RPMI8226 (cell line): ENCODE measurements around the gene PCNX2.

Source experiments
- DNase-seq: peaks from one replicate; pipeline ENCODE4 v3.0.0-alpha.2; 2015

Gene PCNX2

GRCh38 chr1:232999956-233000625, 295.4 kb downstream of the PCNX2 start:
- no peak for DNase-seq

GRCh38 chr1:232998646-232999045, 296.9 kb downstream of the PCNX2 start:
- DNase-seq = no peak

DNA sequence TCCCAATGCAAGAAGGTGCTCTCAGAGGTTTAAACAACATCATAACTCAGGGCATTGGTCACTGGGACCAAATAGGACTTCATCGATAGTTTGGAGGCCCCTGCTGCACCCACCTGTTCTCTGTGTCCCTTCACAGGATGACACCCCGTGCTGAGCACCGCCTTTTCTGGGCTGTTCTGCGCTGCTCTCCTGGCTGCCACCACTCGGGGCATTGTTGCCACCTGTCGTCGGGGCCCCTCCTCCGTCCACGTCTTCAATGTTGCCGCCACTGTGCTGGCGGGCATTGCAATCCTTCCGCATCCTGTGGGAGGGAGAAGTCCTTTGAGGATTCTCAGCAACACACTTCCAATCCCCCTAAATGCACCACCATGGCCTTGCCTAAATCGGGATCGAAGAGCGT, 297.4 kb downstream of the PCNX2 start:
- no peak for DNase-seq

GRCh38 chr1:232996143-232996542, 299.4 kb downstream of the PCNX2 start:
- no peak for DNase-seq

GRCh38 chr1:232995189-232995588, 300.3 kb downstream of the PCNX2 start:
- DNase-seq = no peak

- no peak for DNase-seq
Measured at GRCh38 chr1:232993555-232993954, 302.0 kb downstream of the PCNX2 start.

GRCh38 chr1:232992227-232992626, 303.3 kb downstream of the PCNX2 start:
- no peak for DNase-seq

DNA sequence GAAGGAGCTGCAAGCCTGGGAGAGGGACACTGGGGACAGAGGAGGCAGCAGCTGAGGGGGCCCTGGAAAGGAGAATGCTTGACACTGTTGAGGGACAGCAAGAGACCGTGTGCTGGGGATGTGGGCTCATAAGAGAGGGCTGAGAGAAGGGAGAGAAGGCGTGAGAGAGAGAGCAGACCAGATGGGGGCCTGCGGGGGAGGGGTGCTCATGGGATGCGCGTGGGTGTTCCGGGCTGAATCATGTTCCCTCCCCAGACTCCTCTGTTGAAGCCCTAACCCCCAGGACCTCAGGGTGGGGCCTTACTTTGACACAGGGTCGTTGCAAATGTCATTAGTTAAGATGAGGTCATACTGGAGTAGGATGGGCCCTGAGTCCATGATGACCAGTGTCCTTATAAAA, 304.3 kb downstream of the PCNX2 start:
- no peak for DNase-seq

GRCh38 chr1:232990176-232991128, 305.1 kb downstream of the PCNX2 start:
- DNase-seq = no peak

GRCh38 chr1:232988572-232989040, 306.9 kb downstream of the PCNX2 start:
- DNase-seq = no peak

GRCh38 chr1:232987774-232988140, 307.8 kb downstream of the PCNX2 start:
- DNase-seq = no peak

DNA sequence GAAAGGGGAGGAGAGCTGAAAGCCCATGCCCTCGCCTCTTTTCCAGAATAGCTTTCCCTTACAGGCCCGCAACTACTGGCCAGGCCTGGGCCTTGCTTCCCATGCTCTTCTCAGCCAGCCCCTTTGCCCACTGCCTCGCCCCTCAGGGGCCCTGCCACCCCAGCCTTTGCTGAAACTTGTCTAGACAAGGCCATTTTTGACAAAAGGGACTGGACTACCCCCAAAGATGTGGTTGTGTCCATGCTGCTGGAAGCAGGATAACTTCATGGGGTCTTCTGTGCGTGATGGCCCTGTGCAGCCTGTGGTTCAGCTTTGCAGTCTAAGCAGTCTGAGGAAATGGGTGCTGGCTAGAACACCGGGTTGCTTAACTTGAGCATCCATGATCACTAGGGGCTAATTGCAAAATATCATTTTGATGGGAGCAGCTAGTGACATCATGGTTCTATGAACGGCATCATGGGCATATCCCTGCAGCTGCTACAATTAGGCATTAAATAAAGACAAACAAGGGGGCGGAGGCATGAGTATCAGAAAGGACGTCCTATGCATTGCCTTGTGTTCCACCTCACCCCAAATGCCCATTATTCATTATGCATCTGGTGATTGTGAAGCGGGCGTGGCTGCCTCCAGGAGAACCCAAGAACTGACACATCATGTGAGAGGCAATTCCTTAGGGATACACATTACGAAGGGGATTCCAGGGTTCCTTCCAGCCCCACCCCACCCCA, 308.3 kb downstream of the PCNX2 start:
- no peak for DNase-seq

DNA sequence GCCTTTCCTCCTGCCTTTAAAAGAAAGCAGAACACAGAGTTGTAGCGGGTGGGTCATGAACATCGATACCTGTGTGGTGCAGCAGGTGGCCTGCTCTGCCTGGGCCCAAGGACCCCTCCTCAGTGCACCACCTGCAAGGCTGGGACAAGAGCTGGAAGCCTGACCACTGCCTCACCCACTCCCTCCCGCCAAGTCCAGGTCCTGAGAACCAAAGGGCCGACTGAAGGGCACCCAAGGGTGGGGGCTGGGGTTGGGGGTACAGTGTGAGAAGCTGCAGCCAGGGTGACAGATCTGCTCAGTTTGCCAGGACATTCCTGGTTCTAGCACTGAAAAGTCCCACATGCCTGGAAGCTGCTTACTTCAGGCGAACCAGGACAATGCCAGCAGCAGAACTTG, 309.0 kb downstream of the PCNX2 start:
- no peak for DNase-seq

DNA sequence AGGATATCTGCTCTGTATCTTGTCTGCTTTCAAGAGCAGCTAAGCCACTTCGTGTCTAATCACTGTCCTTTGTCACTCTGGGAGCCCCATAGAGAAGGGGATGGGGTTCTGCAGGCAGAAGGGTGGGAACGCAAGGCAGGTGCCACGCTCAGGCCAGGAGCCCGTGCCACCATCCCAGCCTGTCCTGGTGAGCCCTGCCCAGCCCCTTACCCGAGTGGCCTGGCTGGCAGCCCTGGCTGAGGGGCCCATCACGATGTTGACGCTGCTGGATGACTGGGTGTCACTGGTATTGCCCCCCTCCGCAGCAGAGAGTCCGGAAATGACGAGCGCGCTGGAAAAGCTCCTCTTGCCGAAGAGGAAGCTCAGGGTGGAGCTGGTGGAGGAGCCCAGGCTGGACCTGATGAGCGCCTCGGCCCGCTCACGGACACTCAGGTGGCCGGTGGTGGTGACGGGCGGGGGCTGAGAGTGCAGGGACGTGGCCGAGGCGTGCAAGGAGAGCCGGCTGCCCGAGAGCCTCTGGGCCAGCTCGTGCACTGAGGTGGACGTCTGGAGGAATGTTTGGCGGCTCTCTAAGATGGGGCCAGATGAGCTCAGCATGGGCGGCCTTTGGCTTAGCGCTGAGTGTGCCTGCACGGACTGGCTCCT, 309.5 kb downstream of the PCNX2 start:
- no peak for DNase-seq

DNA sequence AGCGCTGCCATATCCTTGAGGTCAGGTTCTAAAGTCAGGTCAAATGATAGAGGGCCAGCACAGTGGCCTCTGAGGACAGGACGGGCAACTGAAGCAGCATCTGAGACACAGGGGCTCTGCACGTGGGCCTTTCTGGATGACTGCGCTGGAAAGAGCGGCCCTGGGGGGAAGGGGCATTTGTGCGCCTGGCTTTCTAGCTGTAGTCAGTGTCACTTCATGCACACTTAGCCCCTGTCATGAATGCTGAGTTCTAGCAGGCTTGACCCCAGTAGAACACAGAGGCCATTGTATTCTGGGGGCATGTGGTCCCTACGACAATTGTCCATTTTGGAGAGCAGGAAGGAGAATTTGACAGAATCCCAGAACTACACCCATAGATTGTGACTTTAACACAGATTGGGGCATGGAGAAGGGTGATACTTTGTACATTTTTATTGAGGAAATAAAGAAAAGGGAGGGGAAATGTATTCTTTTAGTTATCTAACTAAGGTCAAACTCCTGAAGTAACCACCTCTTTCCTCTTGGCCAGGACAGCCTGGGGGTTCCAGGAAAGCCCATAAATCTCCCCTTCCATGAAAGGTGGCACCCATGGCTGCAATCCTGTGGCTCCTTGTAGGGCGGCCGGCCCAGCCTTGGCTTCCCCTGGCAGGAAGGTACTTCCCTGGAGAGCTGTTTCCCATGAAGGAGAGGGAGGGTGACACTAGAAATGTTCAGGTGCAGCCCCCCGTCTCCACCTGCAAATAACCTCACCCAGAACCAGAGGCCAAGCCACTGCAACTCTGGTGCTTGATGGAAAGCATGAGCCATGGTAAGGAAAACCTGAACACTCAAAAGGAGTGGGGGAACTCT, 310.7 kb downstream of the PCNX2 start:
- DNase-seq = no peak

- DNase-seq = no peak
Measured at GRCh38 chr1:232983817-232984567, 311.5 kb downstream of the PCNX2 start.

DNA sequence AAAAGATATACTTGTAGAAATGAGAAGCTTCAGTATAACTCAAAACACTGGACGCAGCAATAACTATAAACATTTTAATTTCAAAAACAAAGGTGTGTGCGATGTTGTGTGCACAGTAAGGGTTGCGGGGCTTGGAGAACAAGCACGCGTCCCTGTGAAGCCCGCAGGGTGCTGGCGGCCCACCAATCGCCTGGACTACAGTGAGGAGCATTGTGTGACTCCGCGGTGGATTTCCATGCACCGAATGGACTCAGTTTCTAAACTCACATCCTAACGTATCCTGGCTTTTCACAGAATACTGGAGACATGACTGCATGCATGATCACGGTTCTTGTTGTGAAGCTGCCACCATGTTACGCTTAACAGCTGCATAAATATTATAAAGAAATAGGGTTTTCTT, 312.1 kb downstream of the PCNX2 start:
- no peak for DNase-seq

GRCh38 chr1:232982238-232982944, 313.1 kb downstream of the PCNX2 start:
- DNase-seq = no peak

DNA sequence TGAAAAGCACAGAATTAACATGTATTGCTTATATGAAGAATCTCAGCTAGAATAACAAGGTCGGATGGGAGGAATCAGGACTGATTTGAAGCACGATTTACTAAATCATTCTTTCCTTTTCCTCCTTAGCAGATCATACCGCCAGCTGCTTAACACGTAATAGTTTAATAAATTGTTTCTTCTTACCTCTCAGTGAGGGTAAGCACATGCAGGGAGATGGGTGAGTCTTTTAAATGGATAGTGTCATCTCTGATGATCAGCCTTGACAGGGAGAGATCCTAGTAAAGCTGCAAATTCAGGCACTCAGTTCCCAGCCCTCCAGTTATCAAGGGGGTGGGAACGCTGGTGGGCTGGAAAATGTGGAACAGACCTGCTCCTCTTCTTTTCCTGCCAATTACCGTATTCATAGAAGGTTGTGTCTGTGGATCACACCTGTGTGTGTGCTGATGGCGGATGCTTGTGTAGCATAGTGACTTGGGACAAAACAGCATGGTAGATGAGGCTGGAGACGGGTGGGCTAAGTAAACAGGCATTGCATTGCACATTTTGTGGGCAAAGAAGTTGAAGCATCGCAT, 314.5 kb downstream of the PCNX2 start:
- DNase-seq = no peak

- DNase-seq = no peak
Measured at GRCh38 chr1:232980355-232980978, 315.1 kb downstream of the PCNX2 start.
